DND-41 (cell line): ENCODE measurements around the gene ZFPL1.

Experiments used
- CTCF ChIP-seq: IDR thresholded peaks from 2 replicates; pipeline ENCODE4 v1.5.1; 2012; ENCODE audit warnings: borderline replicate concordance, low read length, moderate library complexity, mild to moderate bottlenecking; ENCODE audit not compliant: poor library complexity, severe bottlenecking; ENCODE audit errors: extremely low read depth
- EZH2 ChIP-seq: IDR thresholded peaks from 3 replicates; pipeline ENCODE4 v1.6.1; 2012; ENCODE audit warnings: borderline replicate concordance, low read depth, mild to moderate bottlenecking, moderate library complexity, low read length, inconsistent platforms; ENCODE audit not compliant: severe bottlenecking

DNA sequence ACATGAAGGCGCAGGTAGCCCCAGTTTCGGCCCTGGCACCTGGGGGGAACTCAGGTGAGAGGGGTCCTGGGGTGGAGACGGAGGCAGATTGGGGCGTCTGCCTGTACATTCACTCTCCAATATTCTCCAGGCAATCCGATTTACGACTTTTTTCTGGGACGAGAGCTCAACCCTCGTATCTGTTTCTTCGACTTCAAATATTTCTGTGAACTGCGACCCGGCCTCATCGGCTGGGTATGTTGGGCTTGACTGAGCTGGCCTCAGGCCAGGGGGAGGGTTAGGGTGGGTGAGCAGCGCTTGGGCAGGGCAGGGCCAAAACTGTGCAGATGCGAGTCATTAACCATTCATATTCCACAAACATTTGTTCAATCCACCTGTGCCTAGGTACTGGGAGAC lies 29.3 kb downstream of the ZFPL1 start:
- no peak for TF ChIP-seq EZH2
- no peak for TF ChIP-seq CTCF
